IPS-NIHi7 (cell line): ENCODE measurements around the gene DHX29.

Experiments used
- DNase-seq: peaks from one replicate; pipeline ENCODE4 v3.0.0; 2012; ENCODE audit warnings: mixed read lengths; ENCODE audit errors: extremely low spot score

Gene DHX29

GRCh38 chr5:55232271-55232984, 75.1 kb downstream of the DHX29 start:
- peak; percentile 40 for DNase-seq

- no peak for DNase-seq
These were observed 75.6 kb downstream of the DHX29 start for GRCh38 chr5:55231919-55232270.

- DNase-seq = no peak
These were observed 76.2 kb downstream of the DHX29 start for GRCh38 chr5:55231029-55231918.

GRCh38 chr5:55230086-55230629, 77.3 kb downstream of the DHX29 start:
- DNase-seq = no peak

GRCh38 chr5:55227664-55228430, 79.6 kb downstream of the DHX29 start:
- no peak for DNase-seq

GRCh38 chr5:55226934-55227663, 80.4 kb downstream of the DHX29 start, which contains the start of gene MCIDAS:
Gene MCIDAS (minus strand): TSS chr5:55227315. CDS start chr5:55227138, 177 bp downstream.
- DNase-seq = peak; percentile 82

- peak; percentile 84 for DNase-seq
These were observed 81.2 kb downstream of the DHX29 start for GRCh38 chr5:55226027-55226933.

GRCh38 chr5:55225346-55225745, 82.1 kb downstream of the DHX29 start:
- DNase-seq = no peak

GRCh38 chr5:55223812-55224240, 83.7 kb downstream of the DHX29 start:
- no peak for DNase-seq

- DNase-seq = peak; percentile 40
These were observed 84.3 kb downstream of the DHX29 start for GRCh38 chr5:55222985-55223811.

- DNase-seq = no peak
These were observed 85.2 kb downstream of the DHX29 start for GRCh38 chr5:55222092-55222984.

GRCh38 chr5:55220433-55221185, 86.9 kb downstream of the DHX29 start:
- peak; percentile 69 for DNase-seq

- no peak for DNase-seq
These were observed 87.7 kb downstream of the DHX29 start for GRCh38 chr5:55219770-55220169.

GRCh38 chr5:55218967-55219366, 88.5 kb downstream of the DHX29 start:
- DNase-seq = peak; percentile 43

- DNase-seq = no peak
These were observed 96.2 kb downstream of the DHX29 start for GRCh38 chr5:55211184-55211874.
